ENCODE measurements around the gene CRYBG2.

Gene CRYBG2

DNA sequence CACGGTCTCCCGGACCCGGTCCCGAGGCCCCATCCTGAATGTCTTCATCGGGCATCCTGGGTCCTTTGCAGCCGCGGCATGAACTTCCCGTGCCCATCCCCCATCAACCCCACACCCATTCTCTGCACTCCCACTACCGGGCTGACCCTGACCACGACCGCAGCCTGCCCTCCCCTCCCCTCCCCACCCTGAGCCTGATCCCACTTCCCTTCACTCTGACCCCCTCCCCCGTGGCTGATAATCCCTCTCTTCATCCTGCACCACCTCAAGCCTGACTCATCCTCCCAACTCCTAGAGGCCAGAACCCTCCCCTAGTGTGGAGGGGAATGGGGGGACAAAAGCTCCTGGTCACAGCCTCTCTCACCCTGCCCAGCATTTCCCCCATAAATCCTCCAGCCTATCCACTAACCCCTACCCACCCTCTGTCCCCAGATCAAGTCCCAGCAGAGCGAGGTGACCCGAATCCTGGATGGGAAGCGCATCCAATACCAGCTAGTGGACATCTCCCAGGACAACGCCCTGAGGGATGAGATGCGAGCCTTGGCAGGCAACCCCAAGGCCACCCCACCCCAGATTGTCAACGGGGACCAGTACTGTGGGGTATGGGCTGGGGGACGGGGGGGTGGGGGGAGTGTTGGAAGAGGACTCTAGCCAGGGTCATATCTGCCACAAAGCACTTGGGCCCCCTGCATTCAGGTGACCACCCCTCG, 73.4 kb downstream of the CRYBG2 start:
- no peak for DNase-seq (ENCODE audit: low read depth in 3 of 3)

DNA sequence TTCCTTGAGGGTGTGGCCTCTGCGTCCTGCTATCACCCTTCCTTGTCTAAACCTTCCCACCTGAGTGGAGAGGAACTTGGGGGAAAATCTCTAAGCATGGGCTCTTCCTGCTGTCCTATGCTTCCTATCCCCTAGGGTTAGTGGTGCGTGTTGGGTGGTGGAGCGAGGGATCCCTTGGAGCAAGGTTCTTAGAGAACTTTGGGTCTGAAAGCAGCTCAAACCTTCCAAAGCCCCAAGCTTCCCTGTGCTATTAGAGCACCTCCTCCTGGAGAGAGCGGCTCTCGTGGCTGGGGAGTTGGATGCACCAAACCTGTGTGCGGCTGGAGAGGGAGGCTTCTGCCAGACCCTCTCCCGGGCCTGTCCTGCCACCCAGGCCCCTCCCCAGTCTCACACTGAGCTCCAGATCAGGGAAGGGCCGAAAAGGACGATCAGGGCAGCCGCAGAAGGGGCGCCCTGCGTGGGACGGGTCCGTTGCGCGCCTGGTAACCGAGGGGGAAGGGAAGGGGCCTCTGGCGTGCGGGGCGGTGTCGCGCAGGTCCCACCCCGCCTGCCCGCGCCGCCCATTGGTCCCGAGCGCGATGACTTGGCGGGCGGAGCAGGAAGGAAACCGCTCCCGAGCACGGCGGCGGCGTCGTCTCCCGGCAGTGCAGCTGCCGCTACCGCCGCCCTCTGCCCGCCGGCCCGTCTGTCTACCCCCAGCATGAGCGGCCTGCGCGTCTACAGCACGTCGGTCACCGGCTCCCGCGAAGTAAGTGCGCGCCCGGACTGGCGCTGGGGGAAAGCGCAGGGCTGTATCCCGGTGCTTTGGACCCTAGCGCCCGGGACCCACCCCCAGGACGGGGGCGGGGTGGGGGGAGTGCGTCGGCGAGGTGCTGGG, 74.2 kb downstream of the CRYBG2 start, which contains the start of gene SH3BGRL3:
SH3BGRL3 (plus strand) TSS at position 631 of the 877 bp plus-strand sequence; CDS start at position 701, 70 bp downstream.
- DNase-seq (ENCODE audit: low read depth in 3 of 3): peak; percentile 74 to 83 (median 75)

DNA sequence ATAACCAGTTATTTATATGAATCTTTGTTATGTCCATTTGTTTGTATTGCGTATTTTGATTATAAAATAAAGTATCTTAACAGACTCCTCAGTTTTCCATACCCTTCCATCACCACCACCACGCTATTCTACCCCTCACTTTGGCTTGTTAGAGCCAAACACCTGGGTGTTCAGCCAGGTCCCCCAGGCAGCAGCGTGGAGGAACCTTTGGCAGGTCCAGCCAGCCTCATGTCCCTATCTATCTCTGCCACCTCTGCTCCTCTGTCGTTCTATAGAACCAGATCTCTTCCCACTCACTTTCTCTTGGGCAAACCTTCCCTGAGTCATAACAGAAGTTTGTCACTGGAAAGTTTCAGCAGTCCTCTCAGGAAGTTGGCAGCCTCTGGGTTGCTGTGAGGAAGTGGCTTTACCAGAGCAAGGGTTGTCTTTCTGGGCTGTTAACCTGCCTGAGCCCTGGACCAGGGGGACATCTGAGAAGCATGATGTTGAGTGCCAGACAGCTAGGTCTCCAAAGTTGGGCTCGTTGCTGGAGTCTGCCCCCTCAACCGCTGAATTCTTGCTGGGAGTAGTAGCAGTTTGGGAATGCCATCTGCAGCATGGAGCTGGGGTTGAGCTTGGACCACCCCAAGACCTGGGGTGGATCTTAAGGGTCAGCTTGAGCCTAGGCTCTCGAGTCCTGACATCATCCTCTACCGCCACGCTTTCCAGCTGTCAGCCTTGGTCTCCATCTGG, 75.0 kb downstream of the CRYBG2 start:
- peak in 2 of 3 donors; percentile 41 to 46 for DNase-seq (ENCODE audit: low read depth in 3 of 3)

DNA sequence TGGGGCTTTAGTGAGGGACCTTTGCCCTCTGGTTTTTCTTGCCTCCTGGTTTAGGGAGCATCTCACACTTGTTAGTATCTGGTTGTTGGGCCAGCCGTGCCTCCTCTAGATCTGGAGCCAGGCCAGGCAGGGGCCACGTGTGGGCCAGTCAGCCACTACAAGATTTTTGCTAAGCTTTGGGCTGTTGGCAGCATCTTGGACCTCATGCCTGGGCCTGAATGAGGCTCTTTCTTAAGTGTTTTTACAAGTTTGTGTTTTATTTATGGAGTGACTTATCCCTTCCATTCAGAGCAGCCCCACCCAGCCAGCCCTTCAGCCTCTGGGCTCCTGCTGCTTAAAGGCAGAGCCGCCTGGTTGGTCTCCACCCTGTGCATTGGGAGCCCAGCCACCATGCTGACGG, 75.6 kb downstream of the CRYBG2 start:
- DNase-seq (ENCODE audit: low read depth in 3 of 3): no peak

DNA sequence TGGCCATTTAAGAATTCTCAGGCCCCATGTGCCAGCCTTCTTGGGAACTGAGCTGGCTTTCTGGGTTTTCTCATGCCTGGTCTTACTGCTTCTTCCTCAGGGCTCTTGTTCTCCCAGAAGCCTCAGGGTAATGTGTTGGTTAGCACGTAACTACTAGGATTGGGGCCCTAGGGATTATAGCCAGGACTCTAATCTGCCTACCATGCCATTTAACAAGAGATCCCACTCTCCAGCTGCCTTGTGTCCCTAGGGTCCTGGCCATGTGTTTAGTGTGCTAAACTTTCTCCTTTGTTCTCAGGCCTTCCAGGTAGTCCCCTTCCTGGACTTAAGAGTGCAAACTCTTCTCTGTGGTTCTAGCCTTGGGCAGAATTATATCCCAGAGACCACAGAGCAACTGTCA, 76.2 kb downstream of the CRYBG2 start:
- no peak for DNase-seq (ENCODE audit: low read depth in 3 of 3)

DNA sequence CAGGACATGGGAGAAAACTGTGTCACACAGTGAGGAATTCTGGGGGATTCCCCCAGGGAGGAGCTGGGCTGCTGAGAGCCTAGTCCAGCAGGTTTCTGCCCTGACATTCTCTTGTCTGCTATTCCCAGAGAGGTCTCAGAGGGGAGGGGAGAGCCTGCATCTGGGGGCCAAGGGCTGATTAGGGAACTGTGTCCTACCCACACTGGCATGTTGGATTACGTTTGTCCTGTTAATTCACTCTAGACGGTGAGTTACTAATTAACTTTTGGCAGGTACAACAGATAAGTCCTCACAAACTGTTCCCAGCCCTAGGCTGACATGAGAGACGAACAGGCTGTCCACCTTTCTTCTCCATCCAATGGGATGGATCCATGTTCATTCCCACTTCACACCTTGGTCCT, 76.7 kb downstream of the CRYBG2 start:
- no peak for DNase-seq (ENCODE audit: low read depth in 3 of 3)

DNA sequence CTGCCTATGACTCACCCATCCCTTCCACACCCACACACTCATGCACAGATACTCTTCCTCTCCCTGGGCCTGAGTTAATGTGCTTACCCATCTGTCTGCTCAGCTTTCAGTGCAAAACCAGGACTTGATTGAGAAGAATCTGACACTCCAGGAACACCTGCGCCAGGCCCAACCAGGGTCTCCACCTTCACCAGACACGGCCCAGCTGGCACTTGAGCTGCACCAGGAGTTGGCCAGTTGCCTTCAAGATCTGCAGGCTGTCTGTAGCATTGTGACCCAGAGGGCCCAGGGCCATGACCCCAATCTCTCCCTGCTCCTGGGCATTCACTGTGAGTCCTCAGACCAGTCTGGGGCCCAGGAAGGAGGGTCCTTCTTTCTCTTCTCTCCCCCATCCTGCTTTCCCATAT, 77.5 kb downstream of the CRYBG2 start:
- DNase-seq (ENCODE audit: low read depth in 3 of 3): no peak

DNA sequence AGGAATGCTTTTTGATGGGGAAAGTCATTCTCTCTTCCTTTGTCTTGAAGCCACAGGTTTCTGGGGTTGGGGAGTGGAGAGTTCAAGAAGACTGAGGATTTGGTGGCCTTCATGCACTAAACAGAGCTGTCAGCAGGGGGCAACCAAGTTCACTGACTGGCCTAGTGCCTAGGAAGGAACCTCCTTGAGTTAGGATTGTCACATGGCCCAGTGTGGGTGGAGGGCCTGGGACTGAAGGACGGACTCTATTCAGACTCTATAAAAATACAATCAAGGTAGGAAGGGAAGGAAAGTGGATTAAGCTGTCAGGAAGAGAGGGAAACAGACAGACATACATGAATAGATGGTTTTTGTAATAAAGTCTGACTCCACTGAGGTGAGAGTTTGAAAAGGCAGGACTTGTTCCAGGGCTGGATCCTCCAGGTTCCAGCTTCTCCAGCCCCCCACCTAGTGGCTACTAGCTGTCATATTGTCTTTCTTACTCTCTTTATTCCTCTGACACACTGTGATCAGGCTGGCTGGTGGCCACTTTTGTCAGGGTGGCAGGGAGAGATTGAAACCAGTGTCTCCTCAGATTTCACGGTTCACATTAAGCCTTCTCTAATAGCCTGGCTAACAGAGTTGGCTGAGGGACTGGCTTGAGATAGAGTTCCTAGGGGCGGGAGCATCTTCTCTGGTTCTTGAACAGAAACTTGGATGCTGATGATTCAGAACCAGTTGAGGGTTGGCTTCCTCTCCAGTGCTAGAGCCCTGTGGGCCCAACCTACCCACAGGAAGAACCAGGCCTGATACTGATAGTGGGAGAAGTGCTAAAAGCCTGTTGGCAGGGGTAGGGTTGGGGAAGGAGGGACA, 78.1 kb downstream of the CRYBG2 start:
- peak; percentile 63 to 80 (median 63) for DNase-seq (ENCODE audit: low read depth in 3 of 3)

DNA sequence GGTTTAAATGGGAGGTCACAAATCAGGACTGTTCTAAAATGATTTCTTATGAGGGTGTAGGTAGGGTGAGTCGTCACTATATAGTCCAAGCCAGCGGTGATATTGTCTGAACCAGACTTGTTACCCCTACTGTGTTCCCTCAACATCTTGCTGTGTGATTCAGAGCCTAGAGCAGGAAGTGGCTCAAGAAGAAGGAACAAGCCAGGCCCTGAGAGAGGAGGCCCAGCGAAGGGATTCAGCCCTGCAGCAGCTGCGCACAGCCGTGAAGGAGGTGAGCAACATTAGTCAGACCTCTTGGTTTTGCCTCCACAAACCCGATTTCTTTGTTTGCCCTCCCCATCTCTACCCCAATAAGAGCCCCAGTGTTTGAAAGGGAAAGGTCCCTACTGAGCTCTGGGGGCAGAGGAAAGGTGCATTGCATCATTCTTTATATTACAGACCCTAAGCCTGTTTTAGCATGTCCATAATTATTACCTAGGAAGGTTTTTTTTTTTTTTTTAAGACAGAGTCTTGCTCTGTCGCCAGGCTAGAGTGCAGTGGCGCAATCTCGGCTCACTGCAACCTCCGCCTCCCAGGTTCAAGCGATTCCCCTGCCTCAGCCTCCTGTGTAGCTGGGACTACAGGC, 79.0 kb downstream of the CRYBG2 start:
- DNase-seq (ENCODE audit: low read depth in 3 of 3): no peak
